Stimulated activated naive CD8-positive, alpha-beta T cell treated with anti-CD3 and anti-CD28 coated beads, Interleukin-15, Interleukin-2, amounts not matched to agents 100 ng/mL and 50 ng/mL, for 24 hours (primary cell): Measurements from ENCODE around the gene CERS2.

Source experiments
- H3K27ac Mint-ChIP-seq: one replicate; pipeline ENCODE4 v1.8.0; 2021; ENCODE audit warnings: mild to moderate bottlenecking, mixed read lengths
- H3K27me3 Mint-ChIP-seq: one replicate; pipeline ENCODE4 v1.8.0; 2021; ENCODE audit warnings: mixed read lengths
- H3K36me3 Mint-ChIP-seq: one replicate; pipeline ENCODE4 v1.8.0; 2021; ENCODE audit warnings: low read depth, mixed read lengths
- H3K4me1 Mint-ChIP-seq: one replicate; pipeline ENCODE4 v1.8.0; 2021; ENCODE audit warnings: low read depth, mixed read lengths
- H3K4me3 Mint-ChIP-seq: one replicate; pipeline ENCODE4 v1.8.0; 2021; ENCODE audit warnings: mild to moderate bottlenecking, mixed read lengths
- H3K9me3 Mint-ChIP-seq: one replicate; pipeline ENCODE4 v1.8.0; 2021; ENCODE audit warnings: mixed read lengths

The CERS2 gene, protein sequence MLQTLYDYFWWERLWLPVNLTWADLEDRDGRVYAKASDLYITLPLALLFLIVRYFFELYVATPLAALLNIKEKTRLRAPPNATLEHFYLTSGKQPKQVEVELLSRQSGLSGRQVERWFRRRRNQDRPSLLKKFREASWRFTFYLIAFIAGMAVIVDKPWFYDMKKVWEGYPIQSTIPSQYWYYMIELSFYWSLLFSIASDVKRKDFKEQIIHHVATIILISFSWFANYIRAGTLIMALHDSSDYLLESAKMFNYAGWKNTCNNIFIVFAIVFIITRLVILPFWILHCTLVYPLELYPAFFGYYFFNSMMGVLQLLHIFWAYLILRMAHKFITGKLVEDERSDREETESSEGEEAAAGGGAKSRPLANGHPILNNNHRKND

DNA sequence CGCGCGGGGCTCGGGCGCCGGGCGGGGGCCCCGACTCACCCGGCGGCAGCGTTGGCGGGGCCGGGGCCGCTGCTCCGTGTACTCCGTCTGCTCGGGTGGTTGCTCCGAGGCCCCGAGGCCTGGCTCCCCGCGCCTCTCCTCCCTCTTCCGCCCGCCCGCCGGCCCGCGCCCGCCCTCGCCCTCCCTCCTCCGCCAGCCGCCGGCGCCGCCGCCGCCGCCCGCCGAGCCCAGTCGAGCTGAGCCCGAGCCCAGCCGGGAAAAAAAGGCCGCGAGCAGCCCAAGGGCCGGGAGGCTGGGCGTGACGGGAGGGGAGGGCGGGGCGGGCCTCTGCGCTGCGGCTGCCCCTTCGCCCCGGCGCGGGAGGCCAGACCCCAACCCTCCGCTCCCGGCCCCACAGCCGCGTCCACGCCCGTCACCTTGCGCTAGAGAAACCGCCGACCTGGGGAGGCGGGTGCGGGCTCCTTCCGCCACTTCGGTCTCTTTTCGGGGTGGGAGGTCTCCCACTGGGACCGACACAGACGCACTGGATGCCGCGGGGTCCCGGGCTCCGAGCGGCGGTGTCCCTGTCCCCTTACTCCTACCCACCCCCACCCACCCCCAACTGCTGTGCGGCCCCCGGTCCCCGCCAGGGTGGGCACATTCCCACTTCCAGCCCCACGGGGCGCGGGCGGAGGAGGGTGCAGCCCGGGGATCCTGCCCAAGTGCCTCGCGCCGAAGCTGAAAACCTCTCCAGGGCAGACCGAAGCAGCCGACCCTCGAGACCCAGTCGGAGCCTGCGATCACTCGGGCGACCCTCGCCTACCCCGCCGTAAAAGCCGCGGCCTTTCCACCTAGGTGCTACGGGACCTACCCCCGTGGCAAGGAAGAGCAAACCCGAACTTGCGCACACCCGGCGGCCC is at the start of gene CERS2:
CERS2 (minus strand) TSS at position 256 of the 899 bp plus-strand sequence. CDS start 5,745 bp downstream, outside the sequence.
- peak within 1 kb of the TSS; percentile 96 for H3K27ac Mint-ChIP-seq
- peaks cover 75% of the 10 kb centered on the region for H3K4me1 Mint-ChIP-seq
- H3K9me3 Mint-ChIP-seq: no peaks in the 10 kb centered on the region
- H3K36me3 Mint-ChIP-seq: peaks cover 19% of the 10 kb centered on the region
- H3K27me3 Mint-ChIP-seq: no peaks in the 10 kb centered on the region
- H3K4me3 Mint-ChIP-seq: peak within 1 kb of the TSS; percentile 90

GRCh38 chr1:151013518-151013917 is 38.9 kb upstream of the CERS2 start:
- no peak overlapping the region for H3K27ac Mint-ChIP-seq

DNA sequence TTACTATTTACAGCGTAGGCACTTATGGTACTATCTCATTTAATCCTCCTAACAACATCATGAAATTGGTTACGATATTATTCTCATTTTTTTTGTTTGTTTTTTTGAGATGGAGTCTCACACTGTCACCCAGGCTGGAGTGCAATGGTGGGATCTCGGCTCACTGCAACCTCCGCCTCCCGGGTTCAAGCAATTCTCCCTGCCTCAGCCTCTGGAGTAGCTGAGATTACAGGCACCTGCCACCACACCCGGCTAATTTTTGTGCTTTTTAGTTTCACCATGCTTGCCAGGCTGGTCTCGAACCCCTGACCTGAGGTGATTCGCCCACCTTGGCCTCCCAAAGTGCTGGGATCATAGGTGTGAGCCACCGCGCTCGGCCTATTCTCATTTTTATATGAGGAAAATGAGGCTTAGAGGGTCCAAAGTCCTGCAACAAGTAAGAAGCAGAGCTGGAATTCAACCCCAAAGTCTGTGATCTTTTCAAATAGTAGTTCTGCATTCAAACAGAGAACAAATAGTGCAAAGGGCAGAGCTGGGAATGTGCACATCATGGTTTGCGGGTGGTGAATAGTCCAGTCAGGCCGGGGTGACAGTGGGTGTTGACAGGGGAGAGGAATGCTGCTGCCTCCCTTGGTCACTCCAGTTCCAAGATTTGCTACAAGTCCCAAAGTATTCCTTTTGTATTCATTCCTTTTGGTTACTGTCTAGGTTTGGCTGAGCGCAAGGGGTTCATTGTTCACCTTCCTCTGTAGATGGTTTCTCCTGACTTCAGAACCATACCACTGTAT is 38.2 kb upstream of the CERS2 start:
- Mint-ChIP-seq H3K9me3 (no peaks in the 10 kb centered on the region), H3K4me3 (no peak overlapping the region)

More at GRCh38 chr1:151013518-151013917, 38.9 kb upstream of the CERS2 start:
- Mint-ChIP-seq H3K4me3 (no peak overlapping the region), H3K27me3 (no peaks in the 10 kb centered on the region), H3K4me1 (peaks cover 35% of the 10 kb centered on the region), H3K9me3 (no peaks in the 10 kb centered on the region), H3K36me3 (peaks cover 12% of the 10 kb centered on the region)

GRCh38 chr1:151011154-151011850 is 36.7 kb upstream of the CERS2 start:
- Mint-ChIP-seq H3K27ac (peak overlapping the region; percentile 45), H3K36me3 (peaks cover 7% of the 10 kb centered on the region), H3K4me3 (peak overlapping the region; percentile 15), H3K4me1 (peaks cover 53% of the 10 kb centered on the region), H3K9me3 (no peaks in the 10 kb centered on the region), H3K27me3 (no peaks in the 10 kb centered on the region)

More for the DNA sequence above, 38.2 kb upstream of the CERS2 start:
- no peaks in the 10 kb centered on the region for H3K27me3 Mint-ChIP-seq
- peaks cover 37% of the 10 kb centered on the region for H3K4me1 Mint-ChIP-seq
- H3K27ac Mint-ChIP-seq: no peak overlapping the region
- H3K36me3 Mint-ChIP-seq: peaks cover 7% of the 10 kb centered on the region

DNA sequence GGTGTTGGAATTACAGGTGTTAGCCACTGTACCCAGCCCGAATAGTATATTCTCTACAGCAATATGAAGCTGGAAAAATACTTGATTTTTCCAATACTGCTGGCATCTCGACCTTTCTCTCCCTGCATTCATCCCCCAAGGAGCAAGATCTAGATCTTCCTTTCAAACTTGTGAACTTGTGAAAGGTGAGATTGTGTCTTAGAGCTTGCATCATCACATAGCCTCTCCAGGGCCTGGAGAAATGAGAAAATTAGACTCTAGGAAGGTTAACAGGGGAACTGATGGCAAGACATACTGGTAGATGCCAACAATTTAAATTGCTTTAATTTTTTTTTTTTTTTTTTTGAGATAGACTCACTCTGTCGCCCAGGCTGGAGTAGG is 35.7 kb upstream of the CERS2 start:
- H3K36me3 Mint-ChIP-seq: peaks cover 7% of the 10 kb centered on the region
- no peaks in the 10 kb centered on the region for H3K9me3 Mint-ChIP-seq
- no peaks in the 10 kb centered on the region for H3K27me3 Mint-ChIP-seq
- peaks cover 62% of the 10 kb centered on the region for H3K4me1 Mint-ChIP-seq
- peak overlapping the region; percentile 30 for H3K4me3 Mint-ChIP-seq
- no peak overlapping the region for H3K27ac Mint-ChIP-seq

DNA sequence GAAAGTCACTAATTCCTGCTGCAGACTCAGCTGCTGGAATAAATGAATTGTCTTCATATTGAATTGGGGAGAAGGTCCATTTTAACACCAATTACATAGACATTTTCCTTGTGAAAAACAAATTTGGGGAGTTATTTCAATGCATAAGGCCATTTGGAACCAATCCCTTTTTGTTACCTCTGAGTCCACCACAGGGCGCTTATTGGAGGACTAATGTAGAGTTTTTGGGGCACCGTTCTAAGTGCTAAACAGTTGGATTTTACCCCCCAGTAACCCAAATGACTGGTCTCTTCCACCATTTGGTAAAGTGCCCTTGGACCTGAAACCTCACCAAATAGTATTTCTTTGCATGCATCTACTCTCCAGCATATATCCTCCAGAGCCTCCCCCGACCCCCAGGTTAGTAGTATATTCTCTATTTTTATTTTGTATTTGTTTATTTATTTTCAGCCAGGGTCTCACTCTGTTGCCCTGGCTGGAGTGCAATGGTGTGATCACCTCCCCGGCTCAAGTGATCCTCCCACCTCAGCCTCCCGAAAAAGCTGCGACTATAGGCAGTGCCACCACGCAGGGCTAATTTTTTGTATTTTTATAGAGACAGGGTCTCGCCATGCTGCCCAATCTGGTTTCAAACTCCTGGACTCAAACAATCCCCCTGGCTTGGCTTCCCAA is 35.2 kb upstream of the CERS2 start:
- peak overlapping the region; percentile 95 for H3K27ac Mint-ChIP-seq
- H3K4me3 Mint-ChIP-seq: peak overlapping the region; percentile 98
- H3K27me3 Mint-ChIP-seq: no peaks in the 10 kb centered on the region
- H3K4me1 Mint-ChIP-seq: peaks cover 67% of the 10 kb centered on the region
- H3K36me3 Mint-ChIP-seq: peaks cover 7% of the 10 kb centered on the region
- no peaks in the 10 kb centered on the region for H3K9me3 Mint-ChIP-seq

DNA sequence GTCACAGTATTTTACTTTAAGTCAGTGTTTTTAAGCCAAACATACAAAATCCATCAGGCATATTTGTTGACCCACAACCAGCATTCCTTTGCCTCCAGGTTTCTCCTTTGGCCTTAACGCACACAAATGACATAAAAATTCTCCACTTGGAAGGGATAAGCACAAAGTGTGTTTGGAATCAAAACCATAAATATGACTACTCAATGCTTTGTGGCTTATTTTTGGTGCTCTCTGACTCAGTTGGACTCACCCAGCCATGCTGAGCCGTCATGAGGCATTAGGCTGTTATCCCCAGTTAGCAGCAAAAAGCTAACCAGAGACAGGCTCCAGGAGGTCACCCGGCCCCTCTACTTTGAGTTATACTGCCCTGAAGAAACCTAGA is 34.6 kb upstream of the CERS2 start:
- Mint-ChIP-seq H3K36me3 (peaks cover 7% of the 10 kb centered on the region), H3K27me3 (no peaks in the 10 kb centered on the region), H3K4me1 (peaks cover 72% of the 10 kb centered on the region), H3K4me3 (peak overlapping the region; percentile 98), H3K9me3 (no peaks in the 10 kb centered on the region), H3K27ac (peak overlapping the region; percentile 95)

GRCh38 chr1:151008244-151009205 is 33.9 kb upstream of the CERS2 start, which contains the start of gene PRUNE1:
TSS of gene PRUNE1 (plus strand) at chr1:151008449. CDS start at chr1:151008633, 184 bp downstream.
- peaks cover 7% of the 10 kb centered on the region for H3K36me3 Mint-ChIP-seq
- no peaks in the 10 kb centered on the region for H3K9me3 Mint-ChIP-seq
- H3K27ac Mint-ChIP-seq: peak within 1 kb of the TSS; percentile 95
- H3K4me1 Mint-ChIP-seq: peaks cover 79% of the 10 kb centered on the region
- H3K27me3 Mint-ChIP-seq: no peaks in the 10 kb centered on the region
- H3K4me3 Mint-ChIP-seq: peak within 1 kb of the TSS; percentile 98

GRCh38 chr1:151007853-151008243 is 33.2 kb upstream of the CERS2 start:
- Mint-ChIP-seq H3K4me3 (peak overlapping the region; percentile 98), H3K27ac (peak overlapping the region; percentile 95), H3K36me3 (peaks cover 7% of the 10 kb centered on the region), H3K27me3 (no peaks in the 10 kb centered on the region), H3K4me1 (peaks cover 85% of the 10 kb centered on the region), H3K9me3 (no peaks in the 10 kb centered on the region)

DNA sequence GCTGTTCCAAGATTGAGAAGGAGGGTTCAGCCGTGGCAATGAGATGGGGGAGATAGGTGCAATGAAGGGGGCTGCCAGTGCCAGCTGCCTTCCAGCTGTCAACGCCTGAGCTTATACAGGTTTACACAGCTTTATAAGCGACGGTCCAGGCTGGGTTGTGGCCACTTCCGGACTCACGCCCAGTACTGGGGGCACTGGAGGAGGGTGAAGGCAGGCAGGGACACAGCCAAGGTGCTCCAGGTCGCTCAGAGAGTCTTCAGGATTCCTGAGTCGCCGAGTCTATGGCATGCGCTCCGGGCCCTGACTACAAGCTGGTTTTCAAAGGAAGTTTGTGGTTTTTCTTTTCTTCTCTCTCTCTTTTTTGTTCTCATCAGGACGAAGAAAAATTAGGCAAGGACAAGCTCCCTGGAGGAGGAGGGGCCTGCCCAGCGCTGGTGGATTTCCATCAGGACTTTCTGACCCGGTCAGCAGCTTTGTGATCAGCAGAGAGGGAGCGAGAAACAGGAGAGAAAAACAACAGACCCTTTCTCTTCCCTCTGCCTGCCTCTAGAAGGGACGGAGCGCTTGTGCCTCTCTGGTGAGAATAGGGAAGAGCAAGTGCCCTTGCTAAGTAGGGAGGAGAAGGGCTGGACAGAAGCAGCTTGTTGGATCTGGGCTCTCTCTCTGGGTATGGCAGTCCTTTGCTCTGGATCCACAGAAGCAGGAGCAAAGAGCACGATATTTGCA is 31.9 kb upstream of the CERS2 start, which contains the start of gene MINDY1:
MINDY1 (minus strand) TSS at position 576 of the 726 bp plus-strand sequence. CDS start 4,285 bp downstream, outside the sequence.
- Mint-ChIP-seq H3K4me1 (peaks cover 90% of the 10 kb centered on the region), H3K36me3 (peaks cover 6% of the 10 kb centered on the region), H3K4me3 (peak within 1 kb of the TSS; percentile 98), H3K27ac (peak within 1 kb of the TSS; percentile 95), H3K27me3 (no peaks in the 10 kb centered on the region), H3K9me3 (no peaks in the 10 kb centered on the region)

- Mint-ChIP-seq H3K4me1 (peaks cover 84% of the 10 kb centered on the region), H3K36me3 (peaks cover 6% of the 10 kb centered on the region), H3K27ac (peak overlapping the region; percentile 95), H3K4me3 (peak overlapping the region; percentile 98), H3K27me3 (no peaks in the 10 kb centered on the region), H3K9me3 (no peaks in the 10 kb centered on the region)
Observed at GRCh38 chr1:151005729-151006319, 31.2 kb upstream of the CERS2 start.

DNA sequence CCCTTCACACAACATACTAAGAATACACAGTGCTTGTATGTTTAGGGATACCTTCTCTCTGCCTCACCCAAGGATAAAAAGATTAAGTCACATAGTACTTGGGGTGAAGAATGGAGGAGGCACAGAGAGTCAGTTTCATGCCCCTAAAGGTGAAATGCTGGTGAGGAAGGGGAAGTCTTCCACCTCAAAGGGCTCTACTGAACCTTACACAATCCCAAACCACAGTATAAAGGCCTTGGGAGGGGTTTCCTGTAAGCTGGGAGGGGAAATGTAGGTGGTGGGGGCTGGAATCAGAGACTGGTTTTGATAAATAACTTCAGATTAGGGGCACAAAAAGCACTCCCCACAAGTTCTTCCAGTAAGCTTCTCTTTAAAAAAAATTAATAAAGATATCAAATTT is 28.5 kb upstream of the CERS2 start:
- Mint-ChIP-seq H3K4me1 (peaks cover 83% of the 10 kb centered on the region), H3K4me3 (no peak overlapping the region), H3K36me3 (peaks cover 13% of the 10 kb centered on the region), H3K9me3 (no peaks in the 10 kb centered on the region), H3K27ac (peak overlapping the region; percentile 18), H3K27me3 (no peaks in the 10 kb centered on the region)
